ENCODE data around the gene CEP112. TPM values are rescaled to one million over a fixed set of nuclear protein-coding genes. Genes with fewer than 3 reads are reported as not detected.

Gene CEP112
- total and polyA plus RNA-seq, 9 of the 15 experiments (the other 6 are each of a cell fraction or from before 2014, with no cell fraction given), result 0.84 TPM; not detected in 8

GRCh38 chr17:65918916-65919315 is 273.0 kb downstream of the CEP112 start:
- WGBS (ENCODE audit: insufficient coverage, low coverage, missing lambda C conversion rate), result 0% methylated on average over 5 of the region's 5 CpGs
- TF ChIP-seq DLX4 (CRISPR knock-in tag; IDR thresholded peaks at IDR 0.05) (no peak), DDX20 (tag; IDR thresholded peaks at IDR 0.05; ENCODE audit: low read depth) (no peak), E2F1 (CRISPR knock-in tag; IDR thresholded peaks at IDR 0.05) (no peak), STAT5A (IDR thresholded peaks at IDR 0.05; ENCODE audit: borderline replicate concordance, low read length) (no peak), ZNF583 (CRISPR knock-in tag; IDR thresholded peaks at IDR 0.05) (no peak), GABPB1 (CRISPR knock-in tag; IDR thresholded peaks at IDR 0.05) (no peak), ZNF655 (CRISPR knock-in tag; IDR thresholded peaks at IDR 0.05) (no peak), MBD1 (CRISPR knock-in tag; IDR thresholded peaks at IDR 0.05) (no peak), PHF8 (IDR thresholded peaks at IDR 0.05; ENCODE audit: borderline replicate concordance, low read length) (no peak)
- Histone ChIP-seq H3K4me3 (no peak overlapping the region), H3K27me3 (ENCODE audit: control insufficient read depth in 2 of 2, insufficient read depth in 2 of 2, low read length in 2 of 2) (no peaks in the 10 kb centered on the region), H3K27ac (ENCODE audit: extremely low read depth, low read depth, low read length) (no peak overlapping the region), H3K9me3 (replicated peaks; ENCODE audit: control insufficient read depth, insufficient read depth, low read depth, low read length) (no peaks in the 10 kb centered on the region), H3K36me3 (ENCODE audit: control insufficient read depth, insufficient read depth, low read length) (no peaks in the 10 kb centered on the region), H4K20me1 (replicated peaks; ENCODE audit: control insufficient read depth, insufficient read depth, low read length) (no peaks in the 10 kb centered on the region), H3K79me2 (ENCODE audit: control insufficient read depth, insufficient read depth, low read length) (no peaks in the 10 kb centered on the region), H3K9me1 (ENCODE audit: control insufficient read depth, insufficient read depth, low read length) (no peaks in the 10 kb centered on the region), H3K4me2 (ENCODE audit: insufficient read depth, low read length) (no peak overlapping the region), H2AFZ (ENCODE audit: low read depth, low read length) (no peak overlapping the region), H3K9ac (ENCODE audit: insufficient read depth in 1 of 2, low read depth in 2 of 2, low read length in 2 of 2) (no peak overlapping the region), H3K4me1 (replicated peaks in 1 of 2; ENCODE audit: control insufficient read depth in 2 of 2, insufficient read depth in 2 of 2, low read length in 2 of 2) (no peaks in the 10 kb centered on the region)
- in situ Hi-C loops (cut with MboI), result no loop called here
- ChIA-PET POLR2A (no interaction called here), CTCF (ENCODE audit: low intra/inter-chr PET ratio) (no interaction called here)
- no peak for ATAC-seq
- no peak for FAIRE-seq
- DNase-seq (ENCODE audit: extremely low read depth in 1 of 4, low spot score in 3 of 4), result no peak
- no TSS peak for BruUV-seq (replicated peaks)
- intact Hi-C loops (cut with micrococcal nuclease), result no loop called here
